HAP-1 (cell line): Measurements from ENCODE around the gene RFC2.
"Not testable (repeated sequence)": the region's sequence is repeated elsewhere in the genome, so short reads cannot be mapped to it uniquely, and the experiment has no call there.

Experiments used
- DNase-seq, 2 experiments: peaks; one replicate each; pipeline ENCODE4 v3.0.0-alpha.2; 2016 to 2020; ENCODE audit warnings: low spot score in 2 of 2
- H3K27me3 ChIP-seq: fragments of 250-450 bp; sonication (Bioruptor Pico); 2 replicates; pipeline ENCODE4 v1.5.1; 2020; ENCODE audit warnings: low read depth, mild to moderate bottlenecking, moderate library complexity
- H3K36me3 ChIP-seq: fragments of 250-450 bp; sonication (Bioruptor Pico); replicated peaks from 2 replicates; pipeline ENCODE4 v1.5.1; 2020; ENCODE audit warnings: mild to moderate bottlenecking
- H3K4me1 ChIP-seq: fragments of 250-450 bp; sonication (Bioruptor Pico); 2 replicates; pipeline ENCODE4 v1.5.1; 2020; ENCODE audit warnings: mild to moderate bottlenecking
- H3K4me3 ChIP-seq: fragments of 250-450 bp; sonication (Bioruptor Pico); 2 replicates; pipeline ENCODE4 v1.5.1; 2020; ENCODE audit warnings: mild to moderate bottlenecking, moderate library complexity
- H3K9me3 ChIP-seq: fragments of 250-450 bp; sonication (Bioruptor Pico); 2 replicates; pipeline ENCODE4 v1.5.1; 2020; ENCODE audit warnings: mild to moderate bottlenecking, moderate library complexity
- in situ Hi-C: fragments of 300-500 bp; cut with MboI; formaldehyde crosslinking; loops from 3 replicates; pipeline ENCODE4 v1.14.3; 2020; ENCODE audit warnings: low sequenced_read_pairs, inconsistent platforms, mixed read lengths

Gene RFC2

DNA sequence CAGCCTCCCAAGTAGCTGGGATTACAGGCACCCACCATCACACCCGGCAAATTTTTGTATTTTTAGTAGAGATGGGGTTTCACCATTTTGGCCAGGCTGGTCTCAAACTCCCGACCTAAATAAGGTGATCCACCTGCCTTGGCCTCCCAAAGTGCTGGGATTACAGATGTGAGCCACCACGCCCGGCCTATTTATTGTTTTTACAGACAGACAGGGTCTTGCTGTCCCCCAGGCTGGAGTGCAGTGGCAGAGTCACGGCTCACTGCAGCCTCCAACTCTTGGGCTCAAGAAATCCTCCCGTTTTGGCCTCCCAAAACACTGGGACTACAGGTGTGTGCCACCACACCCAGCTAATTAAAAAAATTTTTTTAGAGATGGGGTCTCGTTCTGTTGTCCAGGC is 46.0 kb downstream of the RFC2 start:
- in situ Hi-C loops, result loop anchor here (5.0 kb wide), 1 partner anchor 194 kb away; no protein-coding TSS in a partner anchor
- not testable (repeated sequence) for H3K4me3 ChIP-seq, DNase-seq, H3K4me1 ChIP-seq, H3K27me3 ChIP-seq, H3K36me3 ChIP-seq, H3K9me3 ChIP-seq

DNA sequence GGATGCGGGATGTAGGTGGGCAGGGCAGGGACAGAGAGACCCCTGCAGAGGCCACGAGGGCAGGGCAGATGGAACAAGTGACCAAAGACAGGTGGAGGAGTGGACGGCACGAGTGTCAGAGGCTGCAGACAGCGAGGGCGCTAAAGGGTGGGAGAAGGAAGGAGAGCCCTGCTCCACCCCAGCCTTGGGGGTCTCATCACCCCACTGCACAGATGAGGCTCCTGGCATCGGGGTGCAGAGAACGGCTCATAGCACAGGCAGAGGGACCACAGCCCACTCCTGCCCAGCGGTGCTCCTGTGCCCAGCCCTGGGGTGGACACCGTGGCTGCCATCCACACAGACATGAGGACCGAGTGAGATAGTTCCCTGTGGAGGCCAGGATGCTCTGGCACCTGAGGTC is 46.6 kb downstream of the RFC2 start:
- Histone ChIP-seq H3K4me1 (no peaks in the 10 kb centered on the region; the same call in 1 of the 2 replicates), H3K36me3 (no peaks in the 10 kb centered on the region), H3K27me3 (no peaks in the 10 kb centered on the region), H3K4me3 (no peak overlapping the region), H3K9me3 (no peaks in the 10 kb centered on the region)
- no peak for DNase-seq
- in situ Hi-C loops, result loop anchor here (5.0 kb wide), 1 partner anchor 195 kb away; no protein-coding TSS in a partner anchor

DNA sequence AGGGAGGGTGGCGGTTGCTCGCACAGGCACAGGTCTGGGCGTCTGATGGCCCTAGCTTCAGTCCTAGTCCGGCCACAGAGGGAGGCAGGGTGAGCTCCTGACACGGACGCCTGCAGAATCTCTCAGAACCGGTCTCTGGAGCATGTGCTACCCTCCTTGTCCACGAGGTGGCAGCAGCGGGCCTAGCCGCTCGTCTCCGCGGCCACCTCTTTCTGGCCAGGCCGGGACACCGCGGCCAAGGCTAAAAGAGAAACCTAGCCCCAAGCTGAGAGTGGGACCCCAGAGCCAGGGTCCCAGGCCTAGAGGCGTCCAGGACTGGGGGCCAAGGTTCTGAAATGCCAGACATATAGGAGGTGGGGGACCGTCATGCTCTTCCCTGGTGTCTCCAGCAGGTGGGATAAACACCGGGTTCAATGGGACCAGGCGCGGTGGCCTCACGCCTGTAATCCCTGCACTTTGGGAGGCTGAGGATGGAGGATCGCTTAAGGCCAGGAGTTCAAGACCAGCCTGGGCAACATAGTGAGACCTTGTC is 47.5 kb downstream of the RFC2 start:
- no peaks in the 10 kb centered on the region; the same call in 1 of the 2 replicates for H3K4me1 ChIP-seq
- no peak overlapping the region for H3K4me3 ChIP-seq

DNA sequence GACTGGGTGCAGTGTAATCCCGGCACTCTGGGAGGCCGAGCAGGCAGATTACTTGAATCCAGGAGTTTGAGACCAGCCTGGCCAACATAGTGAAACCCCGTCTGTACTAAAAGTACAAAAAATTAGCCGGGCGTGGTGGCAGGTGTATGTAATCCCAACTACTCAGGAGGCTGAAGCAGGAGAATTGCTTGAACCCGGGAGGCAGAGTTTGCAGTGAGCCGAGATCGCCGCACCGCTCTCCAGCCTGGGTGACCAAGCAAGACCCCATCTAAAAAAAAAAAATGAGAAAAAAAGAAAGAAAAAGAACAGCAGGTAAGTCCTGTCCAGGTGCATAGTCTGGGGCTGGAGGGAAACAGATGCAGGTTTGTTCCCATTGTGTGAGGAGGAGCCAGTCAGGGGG is 48.1 kb downstream of the RFC2 start:
- H3K27me3 ChIP-seq, H3K36me3 ChIP-seq, DNase-seq, H3K9me3 ChIP-seq, H3K4me1 ChIP-seq, H3K4me3 ChIP-seq: not testable (repeated sequence)
- in situ Hi-C loops, result loop anchor here (5.0 kb wide), 1 partner anchor 196 kb away; no protein-coding TSS in a partner anchor

More for the DNA sequence above, 47.5 kb downstream of the RFC2 start:
- H3K27me3 ChIP-seq, result no peaks in the 10 kb centered on the region
- in situ Hi-C loops, result loop anchor here (5.0 kb wide), 1 partner anchor 196 kb away; no protein-coding TSS in a partner anchor
- H3K36me3 ChIP-seq, result no peaks in the 10 kb centered on the region
- peak; percentile 66 to 92 for DNase-seq
- no peaks in the 10 kb centered on the region for H3K9me3 ChIP-seq

DNA sequence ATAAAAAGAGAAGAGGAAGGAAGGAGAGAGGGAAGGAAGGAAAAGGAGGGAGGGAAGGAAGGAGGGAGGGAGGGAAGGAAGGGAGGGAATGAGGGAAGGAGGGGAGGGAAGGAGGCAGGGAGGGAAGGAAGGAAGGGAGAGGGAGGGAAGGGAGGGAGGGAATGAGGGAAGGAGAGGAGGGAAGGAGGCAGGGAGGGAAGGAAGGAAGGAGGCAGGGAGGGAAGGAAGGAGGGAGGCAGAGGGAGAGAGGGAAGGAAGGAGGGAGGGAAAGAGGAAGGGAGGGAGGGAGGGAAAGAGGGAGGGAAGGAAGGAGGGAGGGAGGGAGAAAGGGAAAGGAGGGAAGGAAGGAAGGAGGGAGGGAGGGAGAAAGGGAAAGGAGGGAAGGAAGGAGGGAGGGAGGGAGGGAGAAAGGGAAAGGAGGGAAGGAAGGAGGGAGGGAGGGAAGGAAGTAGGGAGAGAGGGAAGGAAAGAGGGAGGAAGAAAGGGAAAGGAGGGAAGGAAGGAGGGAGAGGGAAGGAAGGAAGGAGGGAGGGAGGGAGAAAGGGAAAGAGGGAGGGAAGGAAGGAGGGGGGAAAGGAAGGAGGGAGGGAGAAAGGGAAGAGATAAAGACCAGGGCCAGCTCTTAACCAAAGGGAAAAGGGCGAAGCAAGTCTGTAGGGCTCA is 50.1 kb downstream of the RFC2 start:
- H3K27me3 ChIP-seq, result no peaks in the 10 kb centered on the region
- in situ Hi-C loops, result no loop called here
- no peak for DNase-seq
- no peaks in the 10 kb centered on the region for H3K9me3 ChIP-seq
- H3K36me3 ChIP-seq, result no peaks in the 10 kb centered on the region
- no peaks in the 10 kb centered on the region; the same call in 1 of the 2 replicates for H3K4me1 ChIP-seq
- no peak overlapping the region for H3K4me3 ChIP-seq

DNA sequence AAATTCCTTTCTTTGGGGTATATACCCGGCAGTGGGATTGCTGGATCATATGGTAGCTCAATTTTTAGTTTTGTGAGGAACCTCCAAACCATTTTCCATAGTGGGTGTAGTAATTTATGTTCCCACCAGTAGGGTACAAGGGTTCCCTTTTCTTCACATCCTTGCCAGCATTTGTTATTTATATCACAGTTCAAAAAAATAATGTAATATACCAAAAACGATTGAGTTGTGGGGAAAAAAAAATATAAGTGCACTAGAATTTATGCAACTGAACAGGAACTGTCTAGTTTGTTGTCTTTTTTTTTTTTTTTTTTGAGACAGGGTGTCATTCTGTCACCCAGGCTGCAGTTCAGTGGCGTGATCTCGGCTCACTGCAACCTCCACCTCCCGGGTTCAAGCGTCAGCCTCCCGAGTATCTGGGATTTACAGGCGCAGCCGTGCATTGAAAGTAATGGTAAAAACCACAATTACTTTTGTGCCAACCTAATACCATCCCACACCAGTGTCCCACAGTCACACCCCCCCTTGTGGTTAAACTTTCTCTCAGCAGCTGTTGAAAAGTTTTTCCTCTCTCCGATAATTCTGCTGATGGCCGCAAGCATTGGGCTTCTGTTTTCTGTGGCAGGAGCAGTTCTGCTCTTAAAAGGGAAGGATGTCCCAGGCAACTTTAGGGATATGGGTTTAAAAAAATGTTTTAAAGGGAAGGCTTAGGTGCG is 51.2 kb downstream of the RFC2 start:
- in situ Hi-C loops, result no loop called here
- Histone ChIP-seq H3K4me3 (no peak overlapping the region), H3K9me3 (no peaks in the 10 kb centered on the region), H3K27me3 (no peaks in the 10 kb centered on the region), H3K36me3 (no peaks in the 10 kb centered on the region), H3K4me1 (no peaks in the 10 kb centered on the region; the same call in 1 of the 2 replicates)
- DNase-seq, result peak; percentile 30 to 61

DNA sequence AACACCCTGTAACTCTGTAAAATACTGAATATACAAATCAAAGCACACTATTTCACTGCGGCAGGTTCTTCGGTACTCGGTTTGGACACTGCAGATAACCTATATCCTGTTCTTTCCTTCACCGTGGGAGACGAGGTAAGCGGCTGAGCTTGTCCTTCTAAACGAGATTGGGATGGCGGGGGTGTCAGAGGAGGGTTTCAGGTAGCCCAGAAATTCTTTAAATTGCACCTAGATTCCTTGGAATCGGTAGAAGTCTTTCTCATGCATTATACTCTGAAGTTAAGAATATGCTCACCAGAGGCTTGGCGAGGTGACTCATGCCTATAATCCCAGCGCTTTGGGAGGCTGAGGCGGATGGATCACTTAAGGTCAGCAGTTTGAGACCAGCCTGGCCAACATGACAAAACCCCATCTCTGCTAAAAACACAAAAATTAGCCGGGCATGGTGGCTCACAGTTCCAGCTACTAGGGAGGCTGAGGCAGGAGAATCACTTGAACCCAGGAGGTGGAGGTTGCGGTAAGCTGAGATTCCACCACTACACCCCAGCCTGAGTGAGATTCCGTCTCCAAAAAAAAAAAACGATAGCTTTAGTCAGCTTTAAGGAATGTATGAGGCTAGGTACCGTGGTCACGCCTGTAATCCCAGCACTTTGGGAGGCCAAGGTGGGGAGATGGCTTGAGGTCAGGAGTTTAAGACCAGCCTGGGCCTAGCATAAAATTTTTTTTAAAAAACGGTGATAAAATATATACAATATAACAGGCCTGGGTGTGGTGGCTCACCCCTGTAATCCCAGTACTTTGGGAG is 54.4 kb downstream of the RFC2 start:
- no peak for DNase-seq
- Histone ChIP-seq H3K4me1 (no peaks in the 10 kb centered on the region), H3K36me3 (peaks cover 15% of the 10 kb centered on the region), H3K9me3 (no peaks in the 10 kb centered on the region), H3K27me3 (no peaks in the 10 kb centered on the region), H3K4me3 (no peak overlapping the region)
- in situ Hi-C loops, result no loop called here

DNA sequence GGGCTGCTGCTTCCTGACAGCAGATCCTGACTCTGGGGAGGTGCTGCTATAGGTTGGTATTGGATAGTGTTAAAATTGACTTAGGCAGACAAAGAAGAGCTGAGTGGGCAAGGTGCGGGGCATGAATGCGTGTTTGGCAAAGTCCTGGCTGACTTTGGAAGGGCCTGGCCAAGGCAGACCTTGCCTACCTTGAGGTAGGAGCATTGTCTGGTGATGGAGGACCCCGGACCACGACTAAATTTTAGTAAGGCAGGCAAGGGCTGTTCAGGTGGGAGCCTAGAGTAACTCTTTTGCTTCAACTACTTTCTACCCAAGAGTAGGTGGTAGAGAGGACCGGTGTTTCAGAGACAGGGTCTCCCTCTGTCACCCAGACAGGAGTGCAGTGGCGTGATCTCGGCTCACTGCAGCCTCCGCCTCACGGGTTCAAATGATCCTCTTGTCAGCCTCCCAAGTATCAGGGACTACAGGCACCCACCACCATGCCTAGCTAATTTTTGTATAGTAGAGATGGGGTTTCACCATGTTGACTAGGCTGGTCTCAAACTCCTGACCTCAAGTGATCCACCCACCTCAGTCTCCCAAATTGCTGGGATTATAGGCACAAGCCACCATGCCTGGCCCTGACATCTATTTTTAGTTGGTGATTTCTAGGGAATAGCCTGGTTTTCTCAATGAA is 56.6 kb downstream of the RFC2 start:
- Histone ChIP-seq H3K4me3 (no peak overlapping the region), H3K36me3 (peaks cover 36% of the 10 kb centered on the region), H3K27me3 (no peaks in the 10 kb centered on the region), H3K9me3 (no peaks in the 10 kb centered on the region), H3K4me1 (no peaks in the 10 kb centered on the region)
- no peak for DNase-seq
- in situ Hi-C loops, result no loop called here

DNA sequence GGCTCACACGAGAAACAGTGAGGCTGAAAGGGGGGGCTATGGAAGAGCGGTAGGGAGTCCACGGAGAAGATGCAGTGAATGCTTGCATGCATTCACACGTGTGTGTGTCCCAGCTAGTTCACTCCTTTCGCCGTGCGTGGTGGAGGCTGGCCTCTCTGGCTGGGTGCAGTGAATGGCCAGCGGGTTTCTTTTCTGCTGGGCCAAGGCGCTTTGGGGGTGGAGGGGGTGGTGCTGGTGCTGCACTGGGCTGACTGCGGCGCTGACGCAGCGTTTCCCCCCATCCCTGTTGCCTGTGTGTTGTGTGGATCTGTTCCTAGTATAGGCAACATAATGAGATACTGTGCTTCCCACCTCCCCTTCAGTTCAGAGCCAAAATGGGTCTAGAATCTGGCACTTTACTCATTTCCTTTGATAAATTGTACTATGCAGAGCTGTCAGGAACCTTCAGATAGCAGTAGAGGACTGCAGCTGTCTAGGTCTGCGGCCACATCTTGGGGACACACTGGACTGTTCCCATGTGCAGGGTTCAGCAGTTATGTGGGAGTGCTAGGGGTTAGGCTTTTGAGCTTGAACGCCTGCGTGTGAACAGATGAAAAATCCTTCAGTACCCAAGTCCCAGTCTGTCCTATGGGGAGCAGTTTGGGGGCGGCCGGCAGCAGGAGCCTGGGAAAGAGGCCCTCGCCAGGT is 58.1 kb downstream of the RFC2 start:
- in situ Hi-C loops, DNase-seq, H3K4me3 ChIP-seq, H3K27me3 ChIP-seq, H3K4me1 ChIP-seq, H3K9me3 ChIP-seq: not testable (repeated sequence)
- peaks cover 49% of the 10 kb centered on the region for H3K36me3 ChIP-seq

DNA sequence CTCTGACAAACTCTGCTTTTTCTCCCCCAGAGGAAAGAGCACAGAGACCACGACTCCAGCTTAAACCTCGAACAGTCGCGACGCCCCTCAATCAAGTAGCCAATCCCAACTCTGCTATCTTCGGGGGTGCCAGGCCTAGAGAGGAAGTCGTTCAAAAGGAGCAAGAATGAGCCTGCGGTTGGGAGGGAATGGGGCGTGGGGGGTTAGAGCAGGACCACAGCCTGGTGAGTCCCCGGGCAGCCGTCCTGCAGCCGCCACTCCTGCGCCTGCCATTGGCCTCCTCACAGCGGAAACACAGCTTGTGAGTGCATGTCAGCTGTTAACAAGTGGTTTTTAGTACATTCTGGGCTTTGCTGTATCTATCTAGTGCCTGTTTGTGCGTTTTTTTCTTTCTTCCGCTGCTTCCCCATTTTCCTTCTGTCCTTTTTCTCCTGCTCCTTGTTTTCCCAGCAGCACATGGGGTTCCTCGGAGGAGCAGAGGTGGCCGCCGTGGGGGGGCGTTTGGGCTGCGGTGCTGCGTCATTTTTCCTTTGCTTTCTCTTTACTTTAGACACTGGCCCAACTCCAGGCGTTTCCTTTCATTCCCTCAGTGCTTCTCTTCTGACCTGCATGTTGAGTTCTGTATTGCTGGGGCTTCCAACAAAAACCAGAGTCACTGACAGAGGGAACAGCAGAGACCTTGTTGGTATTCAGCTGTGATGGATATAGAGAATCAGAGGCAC is 58.9 kb downstream of the RFC2 start:
- H3K27me3 ChIP-seq, H3K4me3 ChIP-seq, DNase-seq, in situ Hi-C loops, H3K4me1 ChIP-seq, H3K9me3 ChIP-seq: not testable (repeated sequence)
- H3K36me3 ChIP-seq, result peaks cover 57% of the 10 kb centered on the region

DNA sequence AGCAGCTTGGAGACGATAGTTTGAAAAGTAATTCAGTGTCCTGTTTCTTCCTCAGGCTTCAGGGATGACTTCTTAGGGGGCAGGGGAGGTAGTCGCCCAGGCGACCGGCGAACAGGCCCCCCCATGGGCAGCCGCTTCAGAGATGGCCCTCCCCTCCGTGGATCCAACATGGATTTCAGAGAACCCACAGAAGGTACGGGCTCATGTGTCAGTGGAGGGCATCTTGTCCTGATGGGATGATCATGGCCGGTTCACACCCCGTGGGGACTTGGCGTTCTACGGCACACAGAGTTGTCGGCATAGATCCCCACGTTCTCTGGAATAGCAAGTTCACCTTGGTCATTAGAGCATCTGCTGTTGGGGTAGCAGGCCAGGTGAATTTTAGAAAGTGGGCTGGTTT is 59.5 kb downstream of the RFC2 start:
- no peak for DNase-seq
- no peaks in the 10 kb centered on the region for H3K4me1 ChIP-seq
- in situ Hi-C loops, result no loop called here
- no peaks in the 10 kb centered on the region for H3K27me3 ChIP-seq
- no peak overlapping the region for H3K4me3 ChIP-seq
- H3K36me3 ChIP-seq, result peaks cover 64% of the 10 kb centered on the region
- no peaks in the 10 kb centered on the region for H3K9me3 ChIP-seq

DNA sequence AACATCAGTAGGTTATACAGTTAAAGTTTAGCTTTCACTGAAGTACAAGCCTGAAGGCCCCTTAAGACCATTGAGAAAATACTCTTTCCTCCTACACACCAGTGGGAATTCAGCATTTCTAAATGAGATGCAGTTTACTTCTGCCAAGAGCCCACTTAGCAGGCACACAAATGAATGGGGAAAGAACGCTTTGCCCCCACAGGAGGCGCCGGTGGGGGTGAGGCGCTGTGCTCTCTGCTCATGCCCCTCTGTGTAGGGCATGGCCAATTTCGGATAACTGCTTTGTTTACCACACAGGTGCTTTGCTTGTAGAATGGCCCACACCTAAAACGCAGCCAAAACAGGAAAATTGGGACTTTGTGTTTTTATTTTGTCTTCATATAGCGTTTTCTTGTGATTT is 60.3 kb downstream of the RFC2 start:
- no peak for DNase-seq
- Histone ChIP-seq H3K36me3 (peaks cover 71% of the 10 kb centered on the region), H3K27me3 (no peaks in the 10 kb centered on the region), H3K9me3 (no peaks in the 10 kb centered on the region), H3K4me1 (no peaks in the 10 kb centered on the region), H3K4me3 (no peak overlapping the region)
- in situ Hi-C loops, result no loop called here
